HG02870 (cell line): Measurements from ENCODE around the gene THAP2.
"Not testable (repeated sequence)": the region's sequence is repeated elsewhere in the genome, so short reads cannot be mapped to it uniquely, and the experiment has no call there.

Experiments used
- ATAC-seq: cut with Tn5 transposase; IDR thresholded peaks from one replicate; pipeline ENCODE4 v1.9.1; 2021; ENCODE audit warnings: mild to moderate bottlenecking, moderate library complexity; ENCODE audit not compliant: unreplicated experiment

Gene THAP2

DNA sequence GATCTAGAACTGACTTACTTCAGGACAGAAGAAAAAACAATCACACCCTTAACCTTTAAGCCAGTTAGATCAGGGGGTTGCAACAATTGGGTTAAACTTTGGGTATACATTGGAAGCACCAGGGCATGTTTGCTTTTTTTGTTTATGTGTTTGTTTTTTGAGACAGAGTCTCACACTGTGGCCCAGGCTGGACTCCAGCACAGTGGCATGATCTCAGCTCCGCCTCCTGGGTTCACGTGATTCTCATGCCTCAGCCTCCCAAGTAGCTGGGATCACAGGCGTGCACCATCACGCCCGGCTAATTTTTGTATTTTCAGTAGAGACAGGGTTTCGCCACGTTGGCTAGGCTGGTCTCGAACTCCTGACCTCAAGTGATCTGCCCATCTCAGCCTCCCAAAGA, 38.1 kb downstream of the THAP2 start:
- ATAC-seq = not testable (repeated sequence)

DNA sequence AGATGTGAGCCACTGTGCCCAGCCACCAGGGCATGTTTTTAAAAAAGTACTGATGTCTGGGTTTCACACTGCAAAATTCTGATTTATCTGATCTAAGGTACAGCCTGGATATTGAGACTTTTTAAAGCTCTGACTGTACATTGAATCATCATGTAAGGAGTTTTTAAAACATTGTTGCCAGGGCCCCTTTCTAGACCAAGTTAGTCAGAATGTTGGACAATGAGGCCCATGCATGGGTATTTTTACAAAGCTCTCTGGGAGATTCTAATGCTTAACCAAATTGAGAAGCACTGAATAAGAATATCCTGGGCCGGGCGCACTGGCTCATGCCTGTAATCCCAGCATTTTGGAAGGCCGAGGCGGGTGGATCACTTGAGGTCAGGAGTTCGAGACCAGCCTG, 38.5 kb downstream of the THAP2 start:
- no peak for ATAC-seq

DNA sequence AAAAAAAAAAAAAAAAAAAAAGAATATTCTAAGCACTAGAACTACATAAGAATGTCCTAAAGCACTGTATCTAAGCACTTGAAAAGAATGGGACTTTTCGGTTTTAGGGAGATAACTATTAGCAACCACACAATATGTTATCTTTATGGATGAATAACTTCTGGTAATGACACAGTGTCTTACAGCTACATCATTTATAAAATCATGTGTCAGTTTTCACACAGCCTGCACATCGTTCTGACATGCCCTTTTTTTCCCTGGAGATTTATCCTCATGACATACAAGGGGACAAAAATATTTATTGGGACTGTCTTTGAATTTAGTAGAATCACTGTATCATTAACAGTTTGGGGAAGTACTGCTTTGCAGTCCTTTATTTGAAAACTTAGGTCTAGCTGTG, 39.1 kb downstream of the THAP2 start:
- no peak for ATAC-seq

DNA sequence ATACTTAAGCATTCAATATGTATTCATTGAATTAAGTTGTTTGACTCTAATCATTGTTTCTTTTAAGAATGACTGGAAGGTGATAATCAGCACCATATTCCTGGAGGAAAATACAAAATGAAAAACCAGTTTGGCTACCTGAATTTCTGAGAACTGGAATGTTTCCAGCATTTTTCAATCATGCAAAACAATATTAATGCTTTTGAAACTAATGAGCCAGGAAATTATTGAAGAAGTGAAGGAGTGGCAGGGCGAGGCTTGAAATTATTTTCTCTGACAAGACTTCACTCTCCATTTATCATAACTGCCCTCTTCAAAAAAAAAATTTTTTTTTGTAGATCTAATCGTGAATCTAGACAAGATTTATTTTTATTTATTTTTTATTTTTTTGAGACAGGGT, 40.8 kb downstream of the THAP2 start:
- no peak for ATAC-seq

DNA sequence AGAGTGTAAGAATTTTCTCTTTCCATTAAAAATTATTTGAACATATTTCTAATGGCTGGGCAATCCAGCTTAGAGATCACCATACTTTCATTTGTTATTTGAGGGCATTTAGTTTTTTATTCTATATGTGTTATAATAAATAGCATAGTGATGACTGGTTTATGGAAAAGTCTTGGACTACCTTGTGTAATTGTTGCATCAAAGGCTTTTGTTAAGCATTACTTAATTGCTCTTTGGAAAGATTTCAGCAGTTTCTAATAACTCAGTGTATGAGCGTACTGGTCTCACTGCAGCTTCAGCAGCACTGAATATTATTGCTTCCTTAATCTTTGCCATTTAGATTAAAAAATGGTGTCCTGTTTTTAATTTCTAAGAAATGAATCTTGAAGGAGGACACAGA, 44.6 kb downstream of the THAP2 start:
- ATAC-seq = no peak

DNA sequence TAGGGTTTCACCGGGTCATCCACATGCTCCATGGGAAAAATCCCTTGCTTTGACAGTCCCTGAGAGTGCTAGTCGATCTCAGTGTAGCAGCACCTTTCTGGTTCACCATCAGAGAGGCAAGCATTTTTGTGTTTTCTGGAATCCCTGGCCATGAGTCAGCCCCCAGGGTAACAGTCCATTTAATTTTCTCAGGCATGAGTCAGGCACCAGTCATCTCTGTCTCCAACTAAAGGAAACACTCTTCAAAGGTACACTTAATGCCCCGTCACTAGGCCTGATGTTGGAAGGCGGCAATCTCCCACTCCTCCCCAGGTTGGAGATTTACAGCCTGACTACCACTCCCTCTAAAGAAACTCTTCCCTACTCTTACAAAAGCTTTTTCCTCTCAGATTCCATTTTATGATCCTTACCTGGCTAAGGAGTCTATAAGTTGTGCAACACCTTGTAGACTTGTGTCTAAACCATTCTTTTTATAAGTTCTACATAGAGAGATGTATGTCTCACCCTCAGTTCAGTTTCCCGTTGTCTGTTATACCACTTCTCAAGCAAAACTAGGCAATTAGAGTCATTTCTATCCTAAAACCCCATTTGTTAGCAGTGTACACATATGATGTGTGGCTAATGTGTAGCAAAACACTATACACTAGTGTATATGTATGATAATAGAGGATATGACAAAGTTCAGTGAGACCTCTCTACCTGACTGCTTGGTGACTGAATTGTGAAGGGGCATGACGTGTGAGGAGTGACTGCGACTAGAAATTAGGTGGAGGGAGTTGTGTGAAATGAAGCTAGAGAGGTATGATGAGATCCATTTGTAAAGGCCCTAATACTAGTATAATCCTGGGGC, 46.4 kb downstream of the THAP2 start:
- no peak for ATAC-seq

DNA sequence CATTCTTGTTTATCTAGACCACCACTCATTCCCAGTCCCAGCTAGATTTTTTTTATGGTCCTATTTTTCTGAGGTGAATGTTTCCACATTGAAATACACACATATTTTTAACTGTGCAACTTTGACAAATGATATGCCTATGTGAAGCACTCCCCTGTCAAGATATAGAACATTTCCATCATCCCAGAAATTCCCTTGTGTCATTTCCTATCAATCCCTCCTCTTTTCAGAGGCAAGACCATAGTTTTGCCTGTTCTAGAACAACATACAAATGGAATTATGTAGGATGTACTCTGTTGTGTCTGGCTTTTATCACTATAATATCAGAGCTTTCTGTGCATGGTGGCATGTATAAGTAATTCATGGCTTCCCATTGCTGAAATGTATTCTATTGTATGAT, 54.5 kb downstream of the THAP2 start:
- ATAC-seq = no peak

DNA sequence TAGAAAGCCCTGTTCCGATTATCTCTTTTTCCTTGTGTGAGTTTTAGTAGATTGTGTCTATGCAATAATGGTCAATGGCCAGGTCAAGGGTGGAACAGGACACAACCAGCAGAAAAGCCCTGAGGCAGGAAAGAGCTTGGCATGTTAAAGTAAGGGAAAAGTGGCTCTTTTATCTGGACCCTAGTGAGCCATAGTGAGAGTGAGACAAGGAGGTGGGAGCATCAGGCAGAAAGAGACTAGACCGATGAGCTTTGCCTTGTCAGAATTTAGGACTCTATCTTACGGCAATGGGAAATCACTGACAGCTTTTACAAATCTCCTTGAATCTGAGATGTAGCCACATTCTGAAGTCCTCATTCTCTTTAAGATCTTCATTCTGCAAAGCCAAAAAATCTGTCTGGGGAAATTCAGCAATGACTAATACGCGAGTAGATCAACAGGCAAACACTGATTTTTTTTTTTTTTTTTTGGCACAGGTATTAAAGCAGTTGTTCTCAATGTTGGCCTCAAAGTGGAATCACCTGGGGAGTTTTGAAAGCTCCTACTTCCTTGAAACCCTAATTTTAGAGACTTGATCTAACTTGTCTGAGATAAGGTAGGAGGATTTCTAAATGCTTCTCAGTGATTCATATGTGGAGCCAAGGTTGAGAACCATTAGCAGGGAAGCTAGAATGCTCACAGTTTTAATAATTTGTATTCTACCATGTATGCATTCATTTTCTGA, 55.7 kb downstream of the THAP2 start:
- no peak for ATAC-seq

DNA sequence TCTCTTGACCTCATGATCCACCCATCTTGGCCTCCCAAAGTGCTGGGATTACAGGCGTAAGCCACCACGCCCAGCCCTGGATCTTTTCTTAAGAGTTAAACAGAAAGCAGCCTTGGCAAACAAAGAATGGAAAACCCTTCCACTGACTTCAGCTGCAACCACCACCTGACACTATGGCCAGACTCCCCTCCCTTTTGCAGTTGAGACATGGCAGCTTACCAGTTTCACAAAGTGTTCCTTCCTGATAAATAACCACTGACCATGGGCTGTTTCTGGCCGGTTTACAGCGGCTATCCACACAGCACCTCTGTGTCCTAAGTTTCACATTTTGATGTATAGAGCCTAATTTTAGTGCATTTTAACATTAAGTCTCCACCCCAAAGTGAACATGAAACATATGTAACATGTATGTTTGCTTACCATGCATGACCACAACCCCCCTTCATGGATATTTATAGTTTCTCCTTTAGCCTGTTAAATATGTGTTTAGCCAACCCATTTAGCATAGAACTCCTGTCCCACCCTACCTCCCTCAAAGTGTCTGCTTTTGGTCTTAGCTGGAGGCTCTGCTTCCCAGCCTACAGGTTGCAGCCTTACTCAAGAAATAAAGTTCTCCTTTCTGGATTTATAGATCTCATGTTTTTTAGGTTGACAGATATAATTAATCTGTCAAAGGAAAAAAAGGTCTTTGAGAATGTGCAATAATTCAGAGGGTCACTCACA, 57.8 kb downstream of the THAP2 start:
- no peak for ATAC-seq

DNA sequence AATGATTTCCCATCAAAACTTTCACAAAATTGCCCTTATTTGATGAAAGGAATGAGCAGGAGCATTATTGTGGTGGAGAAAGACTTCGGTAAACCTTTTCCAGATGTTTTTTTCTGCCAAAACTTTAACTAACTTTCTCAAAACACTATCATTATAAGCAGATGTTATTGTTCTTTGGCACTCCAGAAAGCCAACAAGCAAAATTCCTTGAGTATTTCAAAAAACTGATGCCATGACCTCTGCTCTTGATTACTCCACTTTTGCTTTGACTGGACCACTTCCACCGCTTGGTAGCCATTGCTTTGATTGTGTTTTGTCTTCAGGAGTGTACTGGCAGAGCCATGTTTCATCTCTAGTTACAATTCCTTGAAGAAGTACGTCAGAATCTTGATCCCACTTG, 60.9 kb downstream of the THAP2 start:
- ATAC-seq = no peak

DNA sequence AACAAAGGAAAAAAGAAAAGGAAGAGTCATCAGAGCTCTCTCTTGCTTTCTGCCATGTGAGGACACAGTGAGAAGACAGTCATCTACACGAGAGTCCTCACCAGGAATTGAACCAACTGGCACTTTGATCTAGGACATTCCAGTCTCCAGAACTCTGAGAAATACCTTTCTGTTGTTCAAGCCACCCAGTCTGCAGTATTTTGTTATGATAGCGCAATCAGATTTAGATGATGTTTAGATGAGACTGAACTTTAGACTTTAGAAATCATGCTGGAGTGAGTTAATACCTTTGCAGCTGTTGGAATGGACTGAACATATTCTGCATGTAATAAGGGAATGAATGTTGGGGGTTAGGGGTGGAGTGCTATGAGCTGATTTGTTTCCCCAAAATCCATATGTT, 62.4 kb downstream of the THAP2 start:
- ATAC-seq = no peak

DNA sequence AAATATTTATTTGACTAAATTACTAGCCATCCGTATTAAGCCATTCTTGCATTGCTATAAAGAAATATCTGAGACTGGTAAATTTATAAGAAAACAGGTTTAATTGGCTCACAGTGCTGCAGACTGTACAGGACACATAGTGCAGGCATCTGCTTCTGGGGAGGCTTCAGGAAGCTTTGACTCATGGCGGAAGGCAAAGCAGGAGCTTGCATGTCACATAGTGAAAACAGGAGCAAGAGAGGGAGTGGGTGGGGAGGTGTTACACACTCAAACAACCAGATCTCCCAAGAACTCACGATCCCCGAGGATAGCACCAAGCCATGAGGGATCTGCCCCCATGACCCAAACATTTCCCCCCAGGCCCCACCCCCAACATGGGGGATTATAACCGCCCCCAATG, 63.9 kb downstream of the THAP2 start:
- no peak for ATAC-seq
